Activated CD8-positive, alpha-beta memory T cell treated with anti-CD3 and anti-CD28 coated beads, Interleukin-2, amount 10 ng/mL, durations not matched to agents 7 days and 5 days (primary cell): ENCODE data around the gene FOSL2. TPM values are rescaled to one million over a fixed set of nuclear protein-coding genes. Genes with fewer than 3 reads are reported as not detected.

Experiments
- ATAC-seq: fragments of 150-1000 bp; cut with Tn5 transposase; one replicate; pipeline ENCODE4 v1.10.0; 2021; ENCODE audit warnings: moderate library complexity
- CTCF ChIA-PET: fragments of 350-600 bp; sonication (Branson Sonifier 250); formaldehyde crosslinking; loops from one replicate; lab custom pipeline; 2021; ENCODE audit warnings: antibody characterized with exemption; lab: Charles Lee
- DNase-seq: peaks from one replicate; pipeline ENCODE4 v3.0.0-alpha.2; 2020
- H3K27ac Mint-ChIP-seq: one replicate; pipeline ENCODE4 v1.8.0; 2021; ENCODE audit warnings: mild to moderate bottlenecking, mixed read lengths
- H3K27me3 Mint-ChIP-seq: one replicate; pipeline ENCODE4 v1.8.0; 2021; ENCODE audit warnings: mixed read lengths
- H3K36me3 Mint-ChIP-seq: one replicate; pipeline ENCODE4 v1.8.0; 2021; ENCODE audit warnings: mild to moderate bottlenecking, mixed read lengths
- H3K4me1 Mint-ChIP-seq: one replicate; pipeline ENCODE4 v1.8.0; 2021; ENCODE audit warnings: mixed read lengths
- H3K4me3 Mint-ChIP-seq: one replicate; pipeline ENCODE4 v1.8.0; 2021; ENCODE audit warnings: mild to moderate bottlenecking, moderate library complexity, mixed read lengths
- H3K9me3 Mint-ChIP-seq: one replicate; pipeline ENCODE4 v1.8.0; 2022; ENCODE audit warnings: low read depth, mixed read lengths
- total RNA-seq, 2 experiments: library from RNA; stranded (reverse); gene quantifications; one replicate each; pipeline ENCODE4 v1.2.3, GENCODE V29; 2021

Gene FOSL2
- total RNA-seq, 2 experiments from 2014 or later, result 56.2 to 75.7 TPM

GRCh38 chr2:28430788-28431418 is 38.2 kb downstream of the FOSL2 start:
- Mint-ChIP-seq H3K36me3 (peaks cover 12% of the 10 kb centered on the region), H3K27me3 (no peaks in the 10 kb centered on the region), H3K9me3 (peaks cover 7% of the 10 kb centered on the region), H3K4me1 (peaks cover 87% of the 10 kb centered on the region), H3K27ac (peak overlapping the region; percentile 88), H3K4me3 (peak overlapping the region; percentile 9)
- CTCF ChIA-PET, result interaction anchor here (0.9 to 1.6 kb wide), 5 partner anchors 22 to 708 kb away, joined by 3 to 5 read pairs (median 3); partner anchors contain the start of gene FOSL2
- DNase-seq (no peak), ATAC-seq (peak; percentile 34)

DNA sequence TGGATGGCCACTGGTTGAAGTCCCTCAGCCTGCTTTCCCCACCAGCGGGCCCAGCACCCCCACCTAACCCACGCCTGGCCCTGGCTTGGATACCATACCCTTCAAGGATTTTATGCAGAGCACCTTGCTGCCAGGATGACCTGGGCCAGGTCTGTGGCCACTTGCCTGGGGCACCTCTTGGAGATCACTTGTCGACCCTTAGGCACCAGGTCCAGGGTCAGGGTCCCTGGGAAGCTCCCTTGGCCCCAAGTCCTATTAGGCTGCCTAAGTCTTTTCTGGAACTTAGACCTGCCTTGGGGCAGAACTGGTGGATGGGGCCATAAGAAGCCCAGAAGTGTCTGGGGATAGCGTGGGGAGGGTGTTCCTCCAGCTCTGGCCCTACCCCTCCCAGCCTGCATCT is 39.1 kb downstream of the FOSL2 start:
- Mint-ChIP-seq H3K36me3 (peaks cover 12% of the 10 kb centered on the region), H3K4me1 (peaks cover 82% of the 10 kb centered on the region), H3K27ac (peak overlapping the region; percentile 88), H3K27me3 (no peaks in the 10 kb centered on the region), H3K4me3 (no peak overlapping the region), H3K9me3 (peaks cover 7% of the 10 kb centered on the region)
- ATAC-seq, result no peak
- no peak for DNase-seq
- CTCF ChIA-PET, result interaction anchor here (0.7 to 1.5 kb wide), 4 partner anchors 17 to 677 kb away, joined by 3 to 5 read pairs (median 4); partner anchors contain the start of gene FOSL2

DNA sequence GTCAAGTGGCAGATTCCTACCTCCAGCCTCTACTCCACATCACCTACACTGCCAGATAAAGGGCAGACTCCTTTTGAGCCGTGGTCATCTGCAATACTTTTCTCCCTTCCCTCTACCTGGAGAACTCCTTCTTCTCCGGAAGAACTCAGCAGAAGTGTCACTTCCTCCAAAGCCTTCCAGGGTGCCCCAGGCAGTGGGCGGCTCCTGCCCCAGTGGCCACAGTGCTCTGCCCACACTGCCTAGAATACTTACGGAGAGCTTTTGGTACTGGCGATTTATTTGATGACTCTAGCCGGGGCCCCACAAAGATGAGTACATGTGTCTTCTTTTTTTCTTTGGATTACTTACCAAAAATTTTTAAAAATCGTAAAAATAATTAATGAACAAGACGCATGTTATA is 39.7 kb downstream of the FOSL2 start:
- ATAC-seq (no peak), DNase-seq (no peak)
- CTCF ChIA-PET, result interaction anchor here (1.5 kb wide), 1 partner anchor 677 kb away, joined by 5 read pairs; no protein-coding TSS in a partner anchor
- Mint-ChIP-seq H3K4me1 (peaks cover 80% of the 10 kb centered on the region), H3K9me3 (peaks cover 7% of the 10 kb centered on the region), H3K4me3 (no peak overlapping the region), H3K27me3 (no peaks in the 10 kb centered on the region), H3K36me3 (peaks cover 12% of the 10 kb centered on the region), H3K27ac (no peak overlapping the region)

- Mint-ChIP-seq H3K4me1 (peaks cover 78% of the 10 kb centered on the region), H3K4me3 (no peak overlapping the region), H3K27ac (no peak overlapping the region), H3K36me3 (peaks cover 12% of the 10 kb centered on the region), H3K27me3 (no peaks in the 10 kb centered on the region), H3K9me3 (peaks cover 7% of the 10 kb centered on the region)
- DNase-seq (no peak), ATAC-seq (no peak)
- CTCF ChIA-PET, result interaction anchor here (3.0 kb wide), 1 partner anchor 14 kb away, joined by 11 read pairs; no protein-coding TSS in a partner anchor
Measured at GRCh38 chr2:28433215-28433614, 40.6 kb downstream of the FOSL2 start.

GRCh38 chr2:28433935-28434599 is 41.4 kb downstream of the FOSL2 start:
- H3K36me3 Mint-ChIP-seq, result peaks cover 12% of the 10 kb centered on the region
- H3K4me3 Mint-ChIP-seq, result no peak overlapping the region
- no peaks in the 10 kb centered on the region for H3K27me3 Mint-ChIP-seq
- peak overlapping the region; percentile 64 for H3K27ac Mint-ChIP-seq
- peak; percentile 75 for DNase-seq
- peak; percentile 55 for ATAC-seq
- peaks cover 75% of the 10 kb centered on the region for H3K4me1 Mint-ChIP-seq
- CTCF ChIA-PET, result interaction anchor here (1.1 to 3.0 kb wide), 5 partner anchors 9 to 158 kb away, joined by 3 to 11 read pairs (median 4); no protein-coding TSS in a partner anchor
- peaks cover 7% of the 10 kb centered on the region for H3K9me3 Mint-ChIP-seq

DNA sequence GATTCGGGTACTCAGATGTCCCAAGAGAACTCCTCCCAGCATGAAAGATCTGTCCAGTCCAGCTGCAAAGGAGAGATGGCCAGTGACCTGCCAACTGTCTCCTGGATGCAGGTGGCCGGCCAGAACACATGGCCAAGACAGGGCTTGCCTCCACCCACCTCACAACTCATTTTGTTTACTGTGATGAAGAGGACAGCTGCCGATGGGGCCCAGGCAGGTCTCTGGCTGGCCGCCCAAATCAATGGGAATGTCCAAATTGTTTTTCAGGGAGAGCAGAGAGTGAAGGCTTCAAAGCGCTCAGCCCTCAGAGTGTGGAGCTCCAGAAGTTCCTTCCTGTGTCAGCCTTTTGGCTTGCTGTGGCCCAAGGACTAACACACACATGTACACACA is 41.9 kb downstream of the FOSL2 start:
- H3K36me3 Mint-ChIP-seq, result peaks cover 12% of the 10 kb centered on the region
- ATAC-seq (no peak), DNase-seq (no peak)
- no peaks in the 10 kb centered on the region for H3K27me3 Mint-ChIP-seq
- peak overlapping the region; percentile 64 for H3K27ac Mint-ChIP-seq
- no peak overlapping the region for H3K4me3 Mint-ChIP-seq
- H3K9me3 Mint-ChIP-seq, result peaks cover 7% of the 10 kb centered on the region
- H3K4me1 Mint-ChIP-seq, result peaks cover 71% of the 10 kb centered on the region
- CTCF ChIA-PET, result interaction anchor here (1.1 to 3.0 kb wide), 5 partner anchors 9 to 158 kb away, joined by 3 to 11 read pairs (median 4); no protein-coding TSS in a partner anchor

DNA sequence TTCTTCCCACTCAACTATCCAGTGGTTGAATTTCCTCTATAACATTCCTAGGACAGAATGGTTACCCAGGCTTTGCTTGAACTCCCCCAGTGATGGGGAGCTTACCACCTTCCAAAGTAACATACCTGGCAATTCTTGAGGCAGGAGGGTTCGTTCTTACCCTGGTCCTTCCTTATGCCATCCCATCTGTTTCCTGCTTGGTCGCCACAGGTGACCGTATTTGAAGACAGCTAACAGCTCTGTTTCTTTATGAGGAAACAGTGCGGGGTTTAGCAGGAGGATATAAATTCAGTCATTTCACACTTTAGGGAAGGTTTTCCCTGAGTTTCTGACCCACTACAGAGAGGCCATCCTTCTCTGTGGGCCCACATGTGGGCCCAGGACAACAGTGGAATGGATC is 42.6 kb downstream of the FOSL2 start:
- ATAC-seq, result no peak
- no peak overlapping the region for H3K4me3 Mint-ChIP-seq
- CTCF ChIA-PET, result interaction anchor here (1.0 to 3.0 kb wide), 7 partner anchors 8 to 752 kb away, joined by 3 to 11 read pairs (median 4); no protein-coding TSS in a partner anchor

DNA sequence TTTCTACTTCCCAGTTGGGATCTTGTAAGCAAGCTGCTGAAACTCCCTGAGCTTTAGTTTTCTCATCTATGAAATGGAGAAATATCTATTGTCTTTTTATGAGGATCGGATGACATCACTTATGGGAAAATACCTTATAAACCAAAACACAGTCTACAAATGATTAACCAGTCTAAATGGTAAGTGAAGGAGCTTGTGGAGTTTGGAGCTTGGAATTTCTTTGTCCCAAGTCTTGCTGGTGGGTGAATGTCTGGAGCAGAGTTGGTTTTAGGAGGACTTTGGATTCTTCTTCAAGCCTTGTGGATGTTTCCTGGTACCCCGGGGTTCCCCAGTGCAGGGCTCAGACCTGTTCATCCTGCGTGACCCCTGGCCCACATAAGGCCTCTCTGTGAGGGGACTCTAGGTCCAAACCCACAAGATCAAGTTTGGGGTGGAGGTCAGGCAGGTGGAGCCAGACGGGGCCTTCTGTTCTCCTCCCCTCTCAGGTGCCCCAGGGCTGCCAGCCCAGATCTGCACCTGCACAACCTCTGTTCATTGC is 43.2 kb downstream of the FOSL2 start:
- H3K4me3 Mint-ChIP-seq, result no peak overlapping the region
- no peaks in the 10 kb centered on the region for H3K27me3 Mint-ChIP-seq
- H3K4me1 Mint-ChIP-seq, result peaks cover 59% of the 10 kb centered on the region
- peaks cover 12% of the 10 kb centered on the region for H3K36me3 Mint-ChIP-seq
- CTCF ChIA-PET, result interaction anchor here (1.0 to 3.0 kb wide), 5 partner anchors 11 to 753 kb away, joined by 3 to 11 read pairs (median 5); no protein-coding TSS in a partner anchor
- DNase-seq (no peak), ATAC-seq (no peak)
- peaks cover 7% of the 10 kb centered on the region for H3K9me3 Mint-ChIP-seq
- H3K27ac Mint-ChIP-seq, result no peak overlapping the region

More for the DNA sequence above, 42.6 kb downstream of the FOSL2 start:
- H3K27ac Mint-ChIP-seq, result no peak overlapping the region
- peaks cover 12% of the 10 kb centered on the region for H3K36me3 Mint-ChIP-seq
- H3K4me1 Mint-ChIP-seq, result peaks cover 65% of the 10 kb centered on the region
- H3K9me3 Mint-ChIP-seq, result peaks cover 7% of the 10 kb centered on the region
- H3K27me3 Mint-ChIP-seq, result no peaks in the 10 kb centered on the region
- no peak for DNase-seq

DNA sequence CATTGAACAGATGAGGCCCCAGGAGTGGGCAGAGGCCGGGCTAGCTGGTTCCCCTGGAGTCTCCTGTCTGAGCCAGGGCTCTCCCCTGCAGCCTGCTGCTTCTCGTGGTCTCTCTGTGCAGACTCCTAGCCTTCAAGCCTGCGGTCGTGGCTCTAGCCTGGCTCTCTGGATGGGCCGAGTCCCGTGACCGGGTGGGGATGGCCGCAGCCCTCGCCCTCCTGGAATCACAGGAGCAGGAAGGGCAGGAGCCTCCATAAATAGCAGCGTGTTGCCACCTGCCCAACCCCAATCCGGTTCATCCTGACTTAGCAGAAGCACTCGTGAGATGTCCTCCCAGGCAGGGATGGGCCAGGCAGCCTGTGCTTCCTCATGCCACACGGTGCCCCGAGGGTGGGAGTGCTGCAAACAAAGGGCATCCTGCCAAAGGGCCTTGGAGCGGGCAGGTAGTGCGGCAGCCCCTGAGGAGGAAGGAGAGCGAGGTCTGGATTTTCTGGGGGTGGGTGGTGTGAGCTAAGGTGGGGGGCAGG is 43.9 kb downstream of the FOSL2 start:
- Mint-ChIP-seq H3K9me3 (peaks cover 7% of the 10 kb centered on the region), H3K27ac (no peak overlapping the region), H3K36me3 (peaks cover 13% of the 10 kb centered on the region), H3K4me3 (no peak overlapping the region), H3K27me3 (no peaks in the 10 kb centered on the region), H3K4me1 (peaks cover 52% of the 10 kb centered on the region)
- CTCF ChIA-PET, result interaction anchor here (2.2 kb wide), 1 partner anchor 754 kb away, joined by 5 read pairs; no protein-coding TSS in a partner anchor
- DNase-seq (no peak), ATAC-seq (no peak)

- CTCF ChIA-PET, result interaction anchor here (1.4 to 2.2 kb wide), 2 partner anchors 46 to 754 kb away, joined by 4 to 5 read pairs; no protein-coding TSS in a partner anchor
- ATAC-seq (no peak), DNase-seq (no peak)
- Mint-ChIP-seq H3K4me1 (peaks cover 51% of the 10 kb centered on the region), H3K27me3 (no peaks in the 10 kb centered on the region), H3K36me3 (peaks cover 20% of the 10 kb centered on the region), H3K9me3 (peaks cover 10% of the 10 kb centered on the region), H3K27ac (no peak overlapping the region), H3K4me3 (no peak overlapping the region)
Measured at GRCh38 chr2:28437149-28437835, 44.6 kb downstream of the FOSL2 start.

GRCh38 chr2:28437918-28438317 is 45.3 kb downstream of the FOSL2 start:
- no peak overlapping the region for H3K4me3 Mint-ChIP-seq
- DNase-seq (no peak), ATAC-seq (no peak)
- no peaks in the 10 kb centered on the region for H3K27me3 Mint-ChIP-seq
- peaks cover 9% of the 10 kb centered on the region for H3K9me3 Mint-ChIP-seq
- CTCF ChIA-PET, result interaction anchor here (1.4 kb wide), 1 partner anchor 47 kb away, joined by 4 read pairs; no protein-coding TSS in a partner anchor
- peaks cover 19% of the 10 kb centered on the region for H3K36me3 Mint-ChIP-seq
- peaks cover 53% of the 10 kb centered on the region for H3K4me1 Mint-ChIP-seq
- H3K27ac Mint-ChIP-seq, result no peak overlapping the region

GRCh38 chr2:28438532-28439063 is 45.9 kb downstream of the FOSL2 start:
- no peak overlapping the region for H3K4me3 Mint-ChIP-seq
- ATAC-seq (no peak), DNase-seq (no peak)
- no peak overlapping the region for H3K27ac Mint-ChIP-seq
- H3K36me3 Mint-ChIP-seq, result peaks cover 14% of the 10 kb centered on the region
- peaks cover 5% of the 10 kb centered on the region for H3K9me3 Mint-ChIP-seq
- no peaks in the 10 kb centered on the region for H3K27me3 Mint-ChIP-seq
- CTCF ChIA-PET, result interaction anchor here (1.4 kb wide), 1 partner anchor 47 kb away, joined by 4 read pairs; no protein-coding TSS in a partner anchor
- H3K4me1 Mint-ChIP-seq, result peaks cover 48% of the 10 kb centered on the region
